ENCODE measurements around the gene AXIN1. TPM values are rescaled to one million over a fixed set of nuclear protein-coding genes. Genes with fewer than 3 reads are reported as not detected.

Gene AXIN1
- total and polyA plus RNA-seq, 2 donors (not counting 3 experiments of a cell fraction or from before 2014, with no cell fraction given): 8.3 to 21.9 TPM

DNA sequence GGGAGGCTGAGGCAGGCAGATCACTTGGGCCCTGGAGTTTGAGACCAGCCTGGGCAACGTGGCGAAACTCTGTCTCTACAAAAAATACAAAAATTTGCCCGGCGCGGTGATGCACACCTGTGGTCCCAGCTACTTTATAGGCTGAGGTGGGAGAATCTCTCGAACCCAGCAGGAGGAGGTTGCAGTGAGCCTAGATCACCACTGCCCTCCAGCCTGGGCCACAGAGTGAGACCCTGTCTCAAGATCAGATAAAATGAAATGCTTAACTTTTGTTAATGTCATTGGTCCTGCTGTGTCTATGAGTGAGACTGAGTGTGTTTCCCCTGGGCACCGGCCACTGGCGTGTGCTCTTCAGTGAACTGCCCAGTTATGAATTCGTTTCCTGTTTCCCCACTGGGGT lies 107.4 kb downstream of the AXIN1 start:
- H3K27me3 ChIP-seq (ENCODE audit: control insufficient read depth in 2 of 2, insufficient read depth in 2 of 2, low read length in 2 of 2): no peaks in the 10 kb centered on the region
- no TSS peak for BruUV-seq (replicated peaks)
- no peak for FAIRE-seq
- H3K9ac ChIP-seq (replicated peaks; ENCODE audit: extremely low read depth, insufficient read depth, low read length): no peak overlapping the region
- intact Hi-C loops (cut with micrococcal nuclease): no loop called here
- POLR2A ChIA-PET: no interaction called here
- TF ChIP-seq POLR2AphosphoS5 (IDR thresholded peaks at IDR 0.05; ENCODE audit: insufficient read depth, low read depth, low read length): no peak
- no peak for TF ChIP-seq GATA2 (IDR thresholded peaks at IDR 0.05; ENCODE audit: insufficient read depth, insufficient read length, low read depth, low read length)
- TF ChIP-seq EZH2 (IDR thresholded peaks at IDR 0.05; ENCODE audit: borderline replicate concordance, low read depth, low read length, severe bottlenecking): no peak
- TF ChIP-seq MYC (IDR thresholded peaks at IDR 0.05; ENCODE audit: low read depth, low read length): no peak
- TF ChIP-seq CTCF (IDR thresholded peaks at IDR 0.05; ENCODE audit: extremely low read depth in 1 of 2, insufficient read depth in 1 of 2, low read depth in 1 of 2, low read length in 2 of 2): no peak
- TF ChIP-seq, protein P1, sequence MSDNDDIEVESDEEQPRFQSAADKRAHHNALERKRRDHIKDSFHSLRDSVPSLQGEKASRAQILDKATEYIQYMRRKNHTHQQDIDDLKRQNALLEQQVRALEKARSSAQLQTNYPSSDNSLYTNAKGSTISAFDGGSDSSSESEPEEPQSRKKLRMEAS (IDR thresholded peaks at IDR 0.05; ENCODE audit: insufficient read depth, insufficient read length): no peak
- no peak for TF ChIP-seq POLR2A (IDR thresholded peaks at IDR 0.05; ENCODE audit: low read depth, low read length)
- TF ChIP-seq JUN (IDR thresholded peaks at IDR 0.05; ENCODE audit: borderline replicate concordance, insufficient read depth, insufficient read length, low read depth): no peak
- TF ChIP-seq FOS (IDR thresholded peaks at IDR 0.05; ENCODE audit: borderline replicate concordance, insufficient read depth, low read length): no peak
- H3K9me3 ChIP-seq (replicated peaks; ENCODE audit: control insufficient read depth, insufficient read depth, low read length): no peaks in the 10 kb centered on the region
- no peak for DNase-seq (ENCODE audit: low read depth, low spot score)
- H3K4me1 ChIP-seq (ENCODE audit: control insufficient read depth, extremely low read depth, insufficient read depth, low read length): peaks cover 6% of the 10 kb centered on the region
- H3K79me2 ChIP-seq (ENCODE audit: control insufficient read depth, insufficient read depth, low read length): no peaks in the 10 kb centered on the region
- no peaks in the 10 kb centered on the region for H3K9me1 ChIP-seq (replicated peaks; ENCODE audit: control insufficient read depth, extremely low read depth, insufficient read depth, low read length)
- no peak overlapping the region for H3K27ac ChIP-seq (ENCODE audit: insufficient read depth, low read depth, low read length)
- no peak overlapping the region for H2AFZ ChIP-seq (ENCODE audit: low read depth, low read length)
- H3K4me2 ChIP-seq (ENCODE audit: insufficient read depth, low read length): no peak overlapping the region
- CTCF ChIA-PET: no interaction called here
- dilution Hi-C loops (cut with MboI; ENCODE audit: extremely low pct_ligation_motif_present, low sequenced_read_pairs): no loop called here
- H3K4me3 ChIP-seq (replicated peaks in 1 of 3; ENCODE audit: insufficient read depth in 1 of 3, low read depth in 1 of 3, low read length in 3 of 3): no peak overlapping the region
- no peaks in the 10 kb centered on the region for H4K20me1 ChIP-seq (replicated peaks; ENCODE audit: control insufficient read depth, extremely low read depth, insufficient read depth, low read length)
- H3K36me3 ChIP-seq (ENCODE audit: control insufficient read depth in 2 of 2, extremely low read depth in 1 of 2, insufficient read depth in 2 of 2, low read length in 2 of 2): no peaks in the 10 kb centered on the region

Data from endothelial cell of umbilical vein (primary cell).